Posterior cingulate gyrus (tissue), 11 donors: ENCODE data around the gene SLC4A7.
"Not testable (repeated sequence)": the region's sequence is repeated elsewhere in the genome, so short reads cannot be mapped to it uniquely, and the experiment has no call there.

ENCODE experiments used
- DNase-seq, 10 donors: peaks; one replicate each; pipeline versions ENCODE4 v3.0.0 to v3.0.0-alpha.2; 2020 to 2021; ENCODE audit warnings: mixed read lengths in 3 of 10
- intact Hi-C: fragments of 100-400 bp; cut with DNase I; formaldehyde crosslinking; loops from one replicate; pipeline ENCODE4 v1.15.1; 2023

The SLC4A7 gene

DNA sequence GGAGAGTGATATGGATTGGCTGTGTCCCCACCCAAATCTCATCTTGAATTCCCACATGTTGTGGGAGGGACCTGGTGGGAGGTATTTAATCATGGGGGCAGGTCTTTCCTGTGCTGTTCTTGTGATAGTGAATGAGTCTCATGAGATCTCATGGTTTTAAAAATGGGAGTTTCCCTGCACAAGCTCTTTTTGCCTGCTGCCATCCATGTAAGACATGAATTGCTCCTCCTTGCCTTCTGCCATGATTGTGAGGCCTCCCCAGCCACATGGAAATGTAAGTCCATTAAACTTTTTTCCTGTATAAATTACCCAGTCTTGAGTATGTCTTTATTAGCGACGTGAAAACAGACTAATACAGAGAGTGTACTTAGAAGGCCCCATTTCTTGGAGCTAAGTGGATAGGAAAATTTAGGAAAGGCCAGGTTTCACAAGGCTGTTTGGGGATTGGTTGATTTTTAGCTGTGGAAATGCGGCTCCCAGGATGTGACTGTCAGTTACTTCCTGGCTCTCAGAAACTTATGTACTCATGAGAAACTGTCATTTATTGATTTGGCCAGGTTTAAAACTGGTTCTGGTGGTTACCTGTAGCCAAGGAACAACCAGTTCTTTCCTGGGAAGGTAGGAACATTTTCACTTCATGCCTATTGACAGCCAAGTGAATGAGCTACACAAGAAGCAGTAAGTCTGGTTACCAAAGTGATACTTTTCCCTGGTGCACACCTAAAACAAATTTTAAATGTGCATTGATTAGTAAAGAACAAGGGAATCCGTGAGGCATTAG is 155.0 kb downstream of the SLC4A7 start:
- intact Hi-C loops, DNase-seq: not testable (repeated sequence)

- intact Hi-C loops: no loop called here
- no peak for DNase-seq
These were observed 157.3 kb downstream of the SLC4A7 start for GRCh38 chr3:27326629-27327545.

- DNase-seq: no peak
- intact Hi-C loops: no loop called here
These were observed 158.0 kb downstream of the SLC4A7 start for GRCh38 chr3:27326202-27326601.

DNA sequence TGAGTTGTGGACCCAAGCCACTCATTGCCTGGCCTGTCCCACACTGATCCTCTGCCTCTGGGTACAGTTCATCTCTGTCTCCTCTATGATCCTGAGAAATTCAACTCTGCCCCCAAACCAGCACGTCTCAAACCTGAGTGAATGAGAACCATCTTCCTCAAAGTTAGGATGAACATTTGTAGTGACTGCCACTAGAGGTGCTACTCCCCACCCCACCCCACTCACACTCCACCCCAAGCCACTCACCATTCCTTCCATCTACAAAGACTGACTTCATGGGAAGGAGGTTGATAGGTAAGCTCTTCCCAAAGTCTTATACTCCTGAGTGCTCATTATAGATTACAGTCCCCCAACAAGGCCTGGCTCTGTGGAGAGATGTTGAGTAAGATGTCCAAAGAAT is 158.8 kb downstream of the SLC4A7 start:
- no peak for DNase-seq
- intact Hi-C loops: no loop called here

- DNase-seq: no peak
- intact Hi-C loops: no loop called here
These were observed 159.5 kb downstream of the SLC4A7 start for GRCh38 chr3:27324686-27325085.

DNA sequence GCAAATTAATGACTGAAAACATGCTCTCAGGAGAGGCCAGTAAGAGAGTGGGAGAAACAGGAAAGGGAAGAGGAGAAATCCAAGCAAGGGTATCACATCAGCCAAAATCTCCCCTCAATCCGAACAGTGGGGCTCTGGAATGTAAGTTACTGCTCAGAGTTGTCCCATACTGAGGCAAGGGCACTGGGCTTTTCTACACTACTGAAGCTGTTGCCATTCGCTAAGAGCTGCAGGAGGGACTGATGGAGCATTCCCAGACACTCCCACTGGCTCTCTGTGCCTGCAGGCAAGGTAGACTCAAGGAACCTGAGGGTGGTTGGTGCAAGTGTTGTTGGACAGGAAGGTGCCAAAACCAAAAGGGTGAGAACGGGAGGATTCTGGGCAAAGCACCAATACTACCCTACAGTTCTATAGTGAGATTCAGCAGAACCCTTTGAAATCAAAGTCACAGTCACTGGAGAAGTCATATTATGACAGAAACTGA is 161.1 kb downstream of the SLC4A7 start:
- intact Hi-C loops: no loop called here
- DNase-seq: peak in 1 of 10 donors; percentile 15
